Panc1 (cell line): ENCODE results near the gene IREB2. TPM values are rescaled to one million over a fixed set of nuclear protein-coding genes. Genes with fewer than 3 reads are reported as not detected.

Source experiments
- ATAC-seq: fragments of 200-7000 bp; cut with Tn5 transposase; 2 replicates; pipeline ENCODE4 v1.9.1; 2020; ENCODE audit warnings: mild to moderate bottlenecking, moderate library complexity
- BruUV-seq: library from RNA; stranded (reverse); fragments of 400-500 nt; replicated peaks from 2 replicates; lab custom pipeline; 2021; lab: Mats Ljungman, UMichigan
- CTCF ChIA-PET: fragments of 300-600 bp; sonication (Branson Sonifier 250); formaldehyde crosslinking; loops from one replicate; lab custom pipeline; 2022; ENCODE audit warnings: antibody characterized with exemption; lab: Charles Lee
- POLR2A ChIA-PET: fragments of 300-600 bp; sonication (Branson Sonifier 250); formaldehyde crosslinking; loops from one replicate; lab custom pipeline; 2022; ENCODE audit warnings: antibody characterized with exemption; lab: Charles Lee
- DNase-seq: peaks from one replicate; pipeline ENCODE4 v3.0.0-alpha.2; 2010; ENCODE audit warnings: low read depth, low spot score
- H3K27ac ChIP-seq: 2 replicates; pipeline ENCODE4 v1.5.1; 2011; ENCODE audit warnings: mild to moderate bottlenecking, low read length, inconsistent platforms
- H3K27me3 ChIP-seq: fragments of 200-500 bp; sonication (Bioruptor generic); 2 replicates; pipeline ENCODE4 v1.6.0; 2014; ENCODE audit warnings: low read length, inconsistent platforms; ENCODE audit not compliant: control insufficient read depth, insufficient read depth
- H3K36me3 ChIP-seq: fragments of 200-500 bp; sonication (Bioruptor generic); 2 replicates; pipeline ENCODE4 v1.5.1; 2014; ENCODE audit warnings: inconsistent platforms, mild to moderate bottlenecking, low read length, moderate library complexity; ENCODE audit not compliant: control insufficient read depth, insufficient read depth
- H3K4me1 ChIP-seq: 2 replicates; pipeline ENCODE4 v1.5.1; 2011; ENCODE audit warnings: inconsistent platforms, mild to moderate bottlenecking, low read length, moderate library complexity; ENCODE audit not compliant: control insufficient read depth, insufficient read depth
- H3K4me3 ChIP-seq, 2 experiments: 2 replicates each; pipeline ENCODE4 v1.5.1; 2011 to 2012; ENCODE audit warnings: low read depth in 2 of 2, low read length in 2 of 2, mild to moderate bottlenecking in 2 of 2, inconsistent platforms in 1 of 2, moderate library complexity in 1 of 2
- H3K9me3 ChIP-seq: fragments of 200-500 bp; sonication (Bioruptor generic); 2 replicates; pipeline ENCODE4 v1.5.1; 2014; ENCODE audit warnings: low read depth, mild to moderate bottlenecking, inconsistent platforms, low read length, moderate library complexity; ENCODE audit not compliant: control insufficient read depth, insufficient read depth
- POLR2AphosphoS5 ChIP-seq: IDR thresholded peaks from 2 replicates; pipeline ENCODE4 v1.6.1; 2012; ENCODE audit warnings: mild to moderate bottlenecking, low read depth, low read length, moderate library complexity
- TCF7L2 ChIP-seq: IDR thresholded peaks from 2 replicates; pipeline ENCODE4 v1.6.1; 2011; ENCODE audit warnings: mild to moderate bottlenecking, low read depth, low read length, inconsistent platforms
- in situ Hi-C: cut with HindIII; loops from 2 replicates; pipeline ENCODE4 v1.10.0; 2016; ENCODE audit warnings: low sequenced_read_pairs, low pct_unique_long_range_greater_than_20kb
- intact Hi-C: fragments of 100-400 bp; cut with micrococcal nuclease; formaldehyde crosslinking; loops from one replicate; pipeline ENCODE4 v1.10.0; 2022; ENCODE audit not compliant: unreplicated experiment
- total RNA-seq: library from RNA; stranded (reverse); gene quantifications from one replicate; pipeline ENCODE4 v1.2.1, GENCODE V29; 2021; ENCODE audit not compliant: unreplicated experiment
- TF ChIP-seq, protein P1 (sequence below), 2 experiments: IDR thresholded peaks; 2 replicates each; pipeline ENCODE4 v1.6.1; 2011 to 2012; ENCODE audit warnings: low read depth in 2 of 2, control low read depth in 1 of 2, low read length in 1 of 2, mild to moderate bottlenecking in 1 of 2, moderate library complexity in 1 of 2; ENCODE audit not compliant: insufficient read depth in 1 of 2
- TF ChIP-seq, protein P2 (sequence below): fragments of 450-650 bp; IDR thresholded peaks from 2 replicates; pipeline ENCODE4 v1.5.1; 2017; ENCODE audit warnings: mild to moderate bottlenecking

The IREB2 gene
- total RNA-seq, 1 experiment from 2014 or later, result 71.7 TPM

GRCh38 chr15:78390242-78390641 is 47.8 kb upstream of the IREB2 start:
- intact Hi-C loops (no loop called here), in situ Hi-C loops (no loop called here)
- H3K36me3 ChIP-seq, result no peaks in the 10 kb centered on the region
- no TSS peak for BruUV-seq
- POLR2A ChIA-PET, result no interaction called here
- H3K27me3 ChIP-seq, result peaks cover 18% of the 10 kb centered on the region
- no peak overlapping the region for H3K27ac ChIP-seq
- H3K9me3 ChIP-seq, result no peaks in the 10 kb centered on the region
- DNase-seq (no peak), ATAC-seq (no peak)
- no peaks in the 10 kb centered on the region for H3K4me1 ChIP-seq
- CTCF ChIA-PET, result no interaction called here
- no peak overlapping the region for H3K4me3 ChIP-seq
- TF ChIP-seq, protein P1, sequence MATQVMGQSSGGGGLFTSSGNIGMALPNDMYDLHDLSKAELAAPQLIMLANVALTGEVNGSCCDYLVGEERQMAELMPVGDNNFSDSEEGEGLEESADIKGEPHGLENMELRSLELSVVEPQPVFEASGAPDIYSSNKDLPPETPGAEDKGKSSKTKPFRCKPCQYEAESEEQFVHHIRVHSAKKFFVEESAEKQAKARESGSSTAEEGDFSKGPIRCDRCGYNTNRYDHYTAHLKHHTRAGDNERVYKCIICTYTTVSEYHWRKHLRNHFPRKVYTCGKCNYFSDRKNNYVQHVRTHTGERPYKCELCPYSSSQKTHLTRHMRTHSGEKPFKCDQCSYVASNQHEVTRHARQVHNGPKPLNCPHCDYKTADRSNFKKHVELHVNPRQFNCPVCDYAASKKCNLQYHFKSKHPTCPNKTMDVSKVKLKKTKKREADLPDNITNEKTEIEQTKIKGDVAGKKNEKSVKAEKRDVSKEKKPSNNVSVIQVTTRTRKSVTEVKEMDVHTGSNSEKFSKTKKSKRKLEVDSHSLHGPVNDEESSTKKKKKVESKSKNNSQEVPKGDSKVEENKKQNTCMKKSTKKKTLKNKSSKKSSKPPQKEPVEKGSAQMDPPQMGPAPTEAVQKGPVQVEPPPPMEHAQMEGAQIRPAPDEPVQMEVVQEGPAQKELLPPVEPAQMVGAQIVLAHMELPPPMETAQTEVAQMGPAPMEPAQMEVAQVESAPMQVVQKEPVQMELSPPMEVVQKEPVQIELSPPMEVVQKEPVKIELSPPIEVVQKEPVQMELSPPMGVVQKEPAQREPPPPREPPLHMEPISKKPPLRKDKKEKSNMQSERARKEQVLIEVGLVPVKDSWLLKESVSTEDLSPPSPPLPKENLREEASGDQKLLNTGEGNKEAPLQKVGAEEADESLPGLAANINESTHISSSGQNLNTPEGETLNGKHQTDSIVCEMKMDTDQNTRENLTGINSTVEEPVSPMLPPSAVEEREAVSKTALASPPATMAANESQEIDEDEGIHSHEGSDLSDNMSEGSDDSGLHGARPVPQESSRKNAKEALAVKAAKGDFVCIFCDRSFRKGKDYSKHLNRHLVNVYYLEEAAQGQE (IDR thresholded peaks at IDR 0.05; ENCODE audit: insufficient read depth in 1 of 2, low read depth in 2 of 2, low read length in 1 of 2), result no peak
- no peak for TF ChIP-seq TCF7L2
- TF ChIP-seq, protein P2, sequence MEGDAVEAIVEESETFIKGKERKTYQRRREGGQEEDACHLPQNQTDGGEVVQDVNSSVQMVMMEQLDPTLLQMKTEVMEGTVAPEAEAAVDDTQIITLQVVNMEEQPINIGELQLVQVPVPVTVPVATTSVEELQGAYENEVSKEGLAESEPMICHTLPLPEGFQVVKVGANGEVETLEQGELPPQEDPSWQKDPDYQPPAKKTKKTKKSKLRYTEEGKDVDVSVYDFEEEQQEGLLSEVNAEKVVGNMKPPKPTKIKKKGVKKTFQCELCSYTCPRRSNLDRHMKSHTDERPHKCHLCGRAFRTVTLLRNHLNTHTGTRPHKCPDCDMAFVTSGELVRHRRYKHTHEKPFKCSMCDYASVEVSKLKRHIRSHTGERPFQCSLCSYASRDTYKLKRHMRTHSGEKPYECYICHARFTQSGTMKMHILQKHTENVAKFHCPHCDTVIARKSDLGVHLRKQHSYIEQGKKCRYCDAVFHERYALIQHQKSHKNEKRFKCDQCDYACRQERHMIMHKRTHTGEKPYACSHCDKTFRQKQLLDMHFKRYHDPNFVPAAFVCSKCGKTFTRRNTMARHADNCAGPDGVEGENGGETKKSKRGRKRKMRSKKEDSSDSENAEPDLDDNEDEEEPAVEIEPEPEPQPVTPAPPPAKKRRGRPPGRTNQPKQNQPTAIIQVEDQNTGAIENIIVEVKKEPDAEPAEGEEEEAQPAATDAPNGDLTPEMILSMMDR, result no peak

- in situ Hi-C loops, result no loop called here
- intact Hi-C loops, result no loop called here
- TF ChIP-seq POLR2AphosphoS5, result no peak
- TF ChIP-seq, protein P1 (IDR thresholded peaks at IDR 0.05; ENCODE audit: insufficient read depth in 1 of 2, low read depth in 2 of 2, low read length in 1 of 2), result no peak
- Histone ChIP-seq H3K27me3 (peaks cover 16% of the 10 kb centered on the region), H3K9me3 (no peaks in the 10 kb centered on the region), H3K36me3 (no peaks in the 10 kb centered on the region), H3K27ac (no peak overlapping the region), H3K4me1 (no peaks in the 10 kb centered on the region), H3K4me3 (no peak overlapping the region)
- ATAC-seq (no peak), DNase-seq (no peak)
- BruUV-seq, result no TSS peak
- POLR2A ChIA-PET, result no interaction called here
- CTCF ChIA-PET, result no interaction called here
These were observed 47.2 kb upstream of the IREB2 start for GRCh38 chr15:78390826-78391225.
